Neural crest cell (in vitro differentiated cells): ENCODE measurements around the gene FOSL2. TPM values are rescaled to one million over a fixed set of nuclear protein-coding genes. Genes with fewer than 3 reads are reported as not detected.
A peak's percentile ranks its signal among the peaks of the same experiment; 100 is the strongest.

ENCODE experiments used
- DNase-seq: peaks from one replicate; pipeline ENCODE4 v3.0.0; 2021; ENCODE audit warnings: low read depth, mixed read lengths, low spot score
- H3K27ac Mint-ChIP-seq: one replicate; pipeline ENCODE4 v1.8.0; 2021; ENCODE audit warnings: mild to moderate bottlenecking, mixed read lengths; ENCODE audit not compliant: unreplicated experiment
- H3K27me3 Mint-ChIP-seq: 2 replicates; pipeline ENCODE4 v1.8.0; 2021; ENCODE audit warnings: low read depth, mild to moderate bottlenecking, mixed read lengths
- H3K36me3 Mint-ChIP-seq: 2 replicates; pipeline ENCODE4 v1.8.0; 2021; ENCODE audit warnings: low read depth, mild to moderate bottlenecking, mixed read lengths
- H3K4me1 Mint-ChIP-seq: 2 replicates; pipeline ENCODE4 v1.8.0; 2021; ENCODE audit warnings: mixed read lengths
- H3K4me3 Mint-ChIP-seq: one replicate; pipeline ENCODE4 v1.8.0; 2021; ENCODE audit warnings: mild to moderate bottlenecking, mixed read lengths
- H3K9me3 Mint-ChIP-seq: 2 replicates; pipeline ENCODE4 v1.8.0; 2021; ENCODE audit warnings: mixed read lengths
- CTCF ChIP-seq: fragments of 200-600 bp; sonication (generic); conservative IDR thresholded peaks from 2 replicates; pipeline ENCODE4 v1.5.0; 2021; ENCODE audit warnings: antibody characterized with exemption, mild to moderate bottlenecking
- long read RNA-seq: library from polyadenylated mRNA; unstranded; transcript quantifications from one replicate; pipeline ENCODE4 v2.0.0, GENCODE V29; 2020
- total RNA-seq: library from RNA; stranded (reverse); gene quantifications from 2 replicates; pipeline ENCODE4 v1.2.1, GENCODE V29; 2021

Gene FOSL2
- total RNA-seq: 2.2 and 2.9 TPM in 2 replicates
- long read RNA-seq: 0 reads

- Mint-ChIP-seq H3K9me3 (no peaks in the 10 kb centered on the region), H3K27ac (peak within 1 kb of the TSS; percentile 98), H3K4me1 (peaks cover 29% of the 10 kb centered on the region), H3K4me3 (peak within 1 kb of the TSS; percentile 92), H3K27me3 (peaks cover 27% of the 10 kb centered on the region), H3K36me3 (no peaks in the 10 kb centered on the region)
- peak; percentile 69 for DNase-seq
- peak; percentile 33 for TF ChIP-seq CTCF
Measured at GRCh38 chr2:28392297-28393113, at the start of gene FOSL2. Gene FOSL2, plus strand, starts transcription at chr2:28392858. Its CDS starts 863 bp downstream, at chr2:28393721.

- no peak for DNase-seq
- no peaks in the 10 kb centered on the region for H3K36me3 Mint-ChIP-seq
- H3K27ac Mint-ChIP-seq: no peak overlapping the region
- H3K9me3 Mint-ChIP-seq: no peaks in the 10 kb centered on the region
- H3K27me3 Mint-ChIP-seq: no peaks in the 10 kb centered on the region
- peaks cover 26% of the 10 kb centered on the region for H3K4me1 Mint-ChIP-seq
- TF ChIP-seq CTCF: no peak
- H3K4me3 Mint-ChIP-seq: no peak overlapping the region
Measured at GRCh38 chr2:28343184-28343942, 49.3 kb upstream of the FOSL2 start.

- Mint-ChIP-seq H3K27ac (no peak overlapping the region), H3K9me3 (no peaks in the 10 kb centered on the region), H3K36me3 (no peaks in the 10 kb centered on the region), H3K27me3 (no peaks in the 10 kb centered on the region), H3K4me3 (no peak overlapping the region), H3K4me1 (peaks cover 18% of the 10 kb centered on the region)
- no peak for TF ChIP-seq CTCF
- DNase-seq: no peak
Measured at GRCh38 chr2:28343971-28344715, 48.5 kb upstream of the FOSL2 start.

- Mint-ChIP-seq H3K36me3 (no peaks in the 10 kb centered on the region), H3K4me3 (no peak overlapping the region), H3K27ac (peak overlapping the region; percentile 27), H3K27me3 (no peaks in the 10 kb centered on the region), H3K9me3 (no peaks in the 10 kb centered on the region), H3K4me1 (peaks cover 15% of the 10 kb centered on the region)
- no peak for DNase-seq
- TF ChIP-seq CTCF: no peak
Measured at GRCh38 chr2:28344756-28345373, 47.8 kb upstream of the FOSL2 start.

GRCh38 chr2:28345619-28346018, 47.0 kb upstream of the FOSL2 start:
- no peak for DNase-seq
- no peak for TF ChIP-seq CTCF

More at GRCh38 chr2:28345619-28346018, 47.0 kb upstream of the FOSL2 start:
- no peaks in the 10 kb centered on the region for H3K27me3 Mint-ChIP-seq
- H3K4me1 Mint-ChIP-seq: peaks cover 15% of the 10 kb centered on the region
- H3K4me3 Mint-ChIP-seq: no peak overlapping the region
- no peaks in the 10 kb centered on the region for H3K36me3 Mint-ChIP-seq
- H3K27ac Mint-ChIP-seq: no peak overlapping the region
- H3K9me3 Mint-ChIP-seq: no peaks in the 10 kb centered on the region
